ENCODE data around the gene PTGDS. TPM values are rescaled to one million over a fixed set of nuclear protein-coding genes. Genes with fewer than 3 reads are reported as not detected.

PTGDS gene
- total and polyA plus RNA-seq, 9 of the 15 experiments (the other 6 are each of a cell fraction or from before 2014, with no cell fraction given) = 0.46 to 7.1 (median 2.0) TPM

DNA sequence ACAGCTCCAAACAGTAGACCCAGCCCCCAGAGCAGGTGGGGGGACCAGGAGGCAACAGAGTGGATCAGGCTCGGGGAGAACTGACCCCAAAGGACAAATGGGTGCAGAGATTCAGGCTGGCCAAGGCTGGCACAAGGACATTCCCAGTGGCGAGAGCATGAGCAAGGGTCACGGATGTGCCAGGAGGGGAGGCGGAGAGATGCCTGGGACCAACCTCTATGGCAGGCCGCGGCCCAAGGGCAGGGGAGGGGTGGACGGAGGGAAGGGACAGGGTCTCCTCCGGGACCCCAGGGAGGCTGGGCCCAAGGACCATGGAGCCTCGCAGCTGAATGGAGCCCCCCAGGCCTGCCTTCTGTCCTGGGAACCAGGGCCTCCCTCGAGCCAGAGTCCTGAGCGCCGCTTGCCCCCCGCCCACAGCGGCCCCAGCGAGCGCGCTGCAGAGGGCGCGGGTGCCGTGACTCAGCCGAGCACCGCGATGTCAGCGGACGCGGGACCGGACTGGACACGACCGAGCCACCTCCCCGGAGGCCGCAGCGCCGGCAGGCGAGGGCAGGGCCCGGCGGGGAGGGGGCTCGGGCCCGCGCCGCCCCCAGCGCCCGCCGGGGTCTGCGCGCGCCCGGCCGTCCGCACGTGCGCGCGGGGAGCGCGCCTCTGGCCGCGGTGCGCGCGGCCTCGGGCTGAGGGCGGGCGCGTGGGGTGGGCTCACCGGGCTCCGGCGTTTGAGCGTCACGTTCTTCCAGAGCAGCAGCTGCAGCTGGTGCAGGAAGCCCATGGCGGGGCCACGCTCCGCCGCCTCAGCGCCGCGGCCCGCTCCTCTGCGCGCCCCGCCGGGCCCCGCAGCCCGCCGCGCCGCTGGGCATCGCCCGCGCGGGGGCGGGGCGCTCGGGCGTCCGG, 50.3 kb downstream of the PTGDS start, which contains the start of gene ABCA2 (continued):
- TF ChIP-seq, protein P1, sequence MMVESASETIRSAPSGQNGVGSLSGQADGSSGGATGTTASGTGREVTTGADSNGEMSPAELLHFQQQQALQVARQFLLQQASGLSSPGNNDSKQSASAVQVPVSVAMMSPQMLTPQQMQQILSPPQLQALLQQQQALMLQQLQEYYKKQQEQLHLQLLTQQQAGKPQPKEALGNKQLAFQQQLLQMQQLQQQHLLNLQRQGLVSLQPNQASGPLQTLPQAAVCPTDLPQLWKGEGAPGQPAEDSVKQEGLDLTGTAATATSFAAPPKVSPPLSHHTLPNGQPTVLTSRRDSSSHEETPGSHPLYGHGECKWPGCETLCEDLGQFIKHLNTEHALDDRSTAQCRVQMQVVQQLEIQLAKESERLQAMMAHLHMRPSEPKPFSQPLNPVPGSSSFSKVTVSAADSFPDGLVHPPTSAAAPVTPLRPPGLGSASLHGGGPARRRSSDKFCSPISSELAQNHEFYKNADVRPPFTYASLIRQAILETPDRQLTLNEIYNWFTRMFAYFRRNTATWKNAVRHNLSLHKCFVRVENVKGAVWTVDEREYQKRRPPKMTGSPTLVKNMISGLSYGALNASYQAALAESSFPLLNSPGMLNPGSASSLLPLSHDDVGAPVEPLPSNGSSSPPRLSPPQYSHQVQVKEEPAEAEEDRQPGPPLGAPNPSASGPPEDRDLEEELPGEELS (CRISPR knock-in tag; IDR thresholded peaks at IDR 0.05; ENCODE audit: borderline replicate concordance) = no peak
- TF ChIP-seq, protein P2, sequence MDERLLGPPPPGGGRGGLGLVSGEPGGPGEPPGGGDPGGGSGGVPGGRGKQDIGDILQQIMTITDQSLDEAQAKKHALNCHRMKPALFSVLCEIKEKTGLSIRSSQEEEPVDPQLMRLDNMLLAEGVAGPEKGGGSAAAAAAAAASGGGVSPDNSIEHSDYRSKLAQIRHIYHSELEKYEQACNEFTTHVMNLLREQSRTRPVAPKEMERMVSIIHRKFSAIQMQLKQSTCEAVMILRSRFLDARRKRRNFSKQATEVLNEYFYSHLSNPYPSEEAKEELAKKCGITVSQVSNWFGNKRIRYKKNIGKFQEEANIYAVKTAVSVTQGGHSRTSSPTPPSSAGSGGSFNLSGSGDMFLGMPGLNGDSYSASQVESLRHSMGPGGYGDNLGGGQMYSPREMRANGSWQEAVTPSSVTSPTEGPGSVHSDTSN (CRISPR knock-in tag; IDR thresholded peaks at IDR 0.05; ENCODE audit: low read depth) = no peak
- TF ChIP-seq, protein P2 (tag; conservative IDR thresholded peaks at IDR 0.05; ENCODE audit: low read depth) = no peak
- TF ChIP-seq, protein P3, sequence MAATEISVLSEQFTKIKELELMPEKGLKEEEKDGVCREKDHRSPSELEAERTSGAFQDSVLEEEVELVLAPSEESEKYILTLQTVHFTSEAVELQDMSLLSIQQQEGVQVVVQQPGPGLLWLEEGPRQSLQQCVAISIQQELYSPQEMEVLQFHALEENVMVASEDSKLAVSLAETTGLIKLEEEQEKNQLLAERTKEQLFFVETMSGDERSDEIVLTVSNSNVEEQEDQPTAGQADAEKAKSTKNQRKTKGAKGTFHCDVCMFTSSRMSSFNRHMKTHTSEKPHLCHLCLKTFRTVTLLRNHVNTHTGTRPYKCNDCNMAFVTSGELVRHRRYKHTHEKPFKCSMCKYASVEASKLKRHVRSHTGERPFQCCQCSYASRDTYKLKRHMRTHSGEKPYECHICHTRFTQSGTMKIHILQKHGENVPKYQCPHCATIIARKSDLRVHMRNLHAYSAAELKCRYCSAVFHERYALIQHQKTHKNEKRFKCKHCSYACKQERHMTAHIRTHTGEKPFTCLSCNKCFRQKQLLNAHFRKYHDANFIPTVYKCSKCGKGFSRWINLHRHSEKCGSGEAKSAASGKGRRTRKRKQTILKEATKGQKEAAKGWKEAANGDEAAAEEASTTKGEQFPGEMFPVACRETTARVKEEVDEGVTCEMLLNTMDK (IDR thresholded peaks at IDR 0.05; ENCODE audit: borderline replicate concordance, insufficient read depth, low read depth, low read length, poor library complexity, severe bottlenecking) = no peak
- TF ChIP-seq MECOM (CRISPR knock-in tag; IDR thresholded peaks at IDR 0.05) (no peak), ZNF431 (CRISPR knock-in tag; IDR thresholded peaks at IDR 0.05) (no peak), MTF1 (CRISPR knock-in tag; IDR thresholded peaks at IDR 0.05; ENCODE audit: borderline replicate concordance) (no peak), TOE1 (IDR thresholded peaks at IDR 0.05; ENCODE audit: borderline replicate concordance) (no peak), TOE1 (CRISPR knock-in tag; IDR thresholded peaks at IDR 0.05; ENCODE audit: borderline replicate concordance, low read depth) (no peak), SLC30A9 (CRISPR knock-in tag; IDR thresholded peaks at IDR 0.05) (no peak)
- TF ChIP-seq, protein P4, sequence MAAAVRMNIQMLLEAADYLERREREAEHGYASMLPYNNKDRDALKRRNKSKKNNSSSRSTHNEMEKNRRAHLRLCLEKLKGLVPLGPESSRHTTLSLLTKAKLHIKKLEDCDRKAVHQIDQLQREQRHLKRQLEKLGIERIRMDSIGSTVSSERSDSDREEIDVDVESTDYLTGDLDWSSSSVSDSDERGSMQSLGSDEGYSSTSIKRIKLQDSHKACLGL (CRISPR knock-in tag; IDR thresholded peaks at IDR 0.05; ENCODE audit: borderline replicate concordance, poor library complexity, severe bottlenecking) = no peak
- TF ChIP-seq, protein P5, sequence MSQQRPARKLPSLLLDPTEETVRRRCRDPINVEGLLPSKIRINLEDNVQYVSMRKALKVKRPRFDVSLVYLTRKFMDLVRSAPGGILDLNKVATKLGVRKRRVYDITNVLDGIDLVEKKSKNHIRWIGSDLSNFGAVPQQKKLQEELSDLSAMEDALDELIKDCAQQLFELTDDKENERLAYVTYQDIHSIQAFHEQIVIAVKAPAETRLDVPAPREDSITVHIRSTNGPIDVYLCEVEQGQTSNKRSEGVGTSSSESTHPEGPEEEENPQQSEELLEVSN (IDR thresholded peaks at IDR 0.05; ENCODE audit: borderline replicate concordance in 1 of 2, extremely low read depth in 1 of 2, insufficient read depth in 1 of 2, insufficient read length in 1 of 2, low read depth in 1 of 2, low read length in 1 of 2, poor library complexity in 1 of 2, severe bottlenecking in 1 of 2) = peak; percentile 39 to 82
- TF ChIP-seq, protein P6, sequence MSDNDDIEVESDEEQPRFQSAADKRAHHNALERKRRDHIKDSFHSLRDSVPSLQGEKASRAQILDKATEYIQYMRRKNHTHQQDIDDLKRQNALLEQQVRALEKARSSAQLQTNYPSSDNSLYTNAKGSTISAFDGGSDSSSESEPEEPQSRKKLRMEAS (CRISPR knock-in tag; IDR thresholded peaks at IDR 0.05) = peak; percentile 36; the same call in 1 of the 2 replicates
